ENCODE results near the gene ABHD10.

ABHD10 gene

DNA sequence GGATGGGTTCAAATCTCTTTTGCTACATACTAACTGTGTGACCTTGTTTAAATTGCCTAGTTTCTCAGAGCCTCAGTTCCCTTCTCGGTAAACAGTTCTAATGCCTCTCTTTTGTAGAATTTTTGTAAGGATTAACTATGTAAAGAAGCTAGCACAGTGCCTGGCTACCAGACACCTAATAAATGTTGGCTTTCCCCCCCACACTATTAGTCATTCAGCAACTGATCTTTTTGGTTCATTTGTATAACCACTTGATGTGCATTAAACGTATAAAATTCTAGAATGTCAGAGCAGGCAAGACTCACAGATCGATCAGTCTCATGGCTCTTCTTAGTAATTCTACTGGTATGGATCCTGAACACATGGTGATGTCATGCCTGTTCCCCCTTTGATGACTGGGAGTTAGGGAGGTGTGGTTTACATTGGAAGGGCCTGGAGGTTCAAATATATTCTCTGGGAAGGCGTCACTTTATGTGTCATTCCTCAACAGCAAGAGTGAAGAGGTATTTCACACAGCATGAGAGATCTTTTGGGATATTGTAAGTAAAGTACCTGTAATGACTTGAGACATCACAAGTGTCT lies 26.4 kb downstream of the ABHD10 start:
- Histone ChIP-seq H3K4me3 (ENCODE audit: low read depth in 1 of 2, low read length in 1 of 2) (no peak overlapping the region), H3K27ac (no peak overlapping the region), H3K9me3 (no peaks in the 10 kb centered on the region), H3K36me3 (no peaks in the 10 kb centered on the region), H3K27me3 (peaks cover 17% of the 10 kb centered on the region), H3K4me1 (ENCODE audit: control insufficient read depth in 1 of 2, insufficient read depth in 1 of 2, low read depth in 1 of 2, low read length in 1 of 2) (no peaks in the 10 kb centered on the region)
- TF ChIP-seq, protein P1, sequence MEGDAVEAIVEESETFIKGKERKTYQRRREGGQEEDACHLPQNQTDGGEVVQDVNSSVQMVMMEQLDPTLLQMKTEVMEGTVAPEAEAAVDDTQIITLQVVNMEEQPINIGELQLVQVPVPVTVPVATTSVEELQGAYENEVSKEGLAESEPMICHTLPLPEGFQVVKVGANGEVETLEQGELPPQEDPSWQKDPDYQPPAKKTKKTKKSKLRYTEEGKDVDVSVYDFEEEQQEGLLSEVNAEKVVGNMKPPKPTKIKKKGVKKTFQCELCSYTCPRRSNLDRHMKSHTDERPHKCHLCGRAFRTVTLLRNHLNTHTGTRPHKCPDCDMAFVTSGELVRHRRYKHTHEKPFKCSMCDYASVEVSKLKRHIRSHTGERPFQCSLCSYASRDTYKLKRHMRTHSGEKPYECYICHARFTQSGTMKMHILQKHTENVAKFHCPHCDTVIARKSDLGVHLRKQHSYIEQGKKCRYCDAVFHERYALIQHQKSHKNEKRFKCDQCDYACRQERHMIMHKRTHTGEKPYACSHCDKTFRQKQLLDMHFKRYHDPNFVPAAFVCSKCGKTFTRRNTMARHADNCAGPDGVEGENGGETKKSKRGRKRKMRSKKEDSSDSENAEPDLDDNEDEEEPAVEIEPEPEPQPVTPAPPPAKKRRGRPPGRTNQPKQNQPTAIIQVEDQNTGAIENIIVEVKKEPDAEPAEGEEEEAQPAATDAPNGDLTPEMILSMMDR (IDR thresholded peaks at IDR 0.05) = no peak

DNA sequence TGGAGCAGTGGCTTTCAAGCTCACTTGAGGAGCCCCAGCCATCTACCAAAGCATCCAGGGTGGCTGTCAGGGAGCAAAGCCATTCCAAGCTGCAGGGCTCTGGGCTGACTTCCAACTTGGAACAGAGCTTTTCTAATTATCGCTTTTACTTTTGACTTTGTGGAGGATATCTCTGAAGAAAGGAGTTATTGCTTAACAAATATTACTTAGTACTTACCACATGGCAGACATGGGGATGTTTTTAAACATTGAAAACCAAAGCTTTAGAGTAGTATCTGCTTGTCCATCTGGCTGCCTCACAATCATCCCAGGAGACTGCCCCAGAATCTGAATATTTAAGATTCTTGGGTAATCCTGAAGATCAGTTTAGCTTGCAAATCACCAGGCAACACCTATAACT lies 28.8 kb downstream of the ABHD10 start:
- Histone ChIP-seq H3K4me3 (ENCODE audit: low read depth in 1 of 2, low read length in 1 of 2) (no peak overlapping the region), H3K4me1 (ENCODE audit: control insufficient read depth in 1 of 2, insufficient read depth in 1 of 2, low read depth in 1 of 2, low read length in 1 of 2) (no peaks in the 10 kb centered on the region), H3K36me3 (no peaks in the 10 kb centered on the region), H3K9me3 (no peaks in the 10 kb centered on the region), H3K27ac (no peak overlapping the region), H3K27me3 (no peaks in the 10 kb centered on the region)
- TF ChIP-seq, protein P1 (IDR thresholded peaks at IDR 0.05) = no peak

DNA sequence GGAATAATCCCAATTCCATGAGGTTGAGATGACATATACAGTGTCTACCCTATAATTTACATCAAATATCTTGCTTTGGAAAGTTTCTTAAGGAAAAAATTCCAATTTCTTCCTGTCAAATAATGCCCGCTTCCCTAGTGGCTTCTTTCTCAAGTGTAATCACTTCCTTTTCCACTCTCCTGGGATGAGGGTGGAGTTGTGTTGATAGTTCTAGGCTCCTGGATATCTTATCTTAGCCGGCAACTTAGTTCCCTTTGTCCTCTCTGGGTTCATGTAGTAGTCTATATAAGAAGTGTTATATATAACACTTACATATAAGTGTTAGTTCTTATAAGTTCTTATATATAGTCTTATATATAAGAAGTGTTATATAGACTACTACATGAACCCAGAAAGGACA lies 30.8 kb downstream of the ABHD10 start:
- no peak overlapping the region for H3K27ac ChIP-seq
- H3K27me3 ChIP-seq = no peaks in the 10 kb centered on the region
- H3K4me1 ChIP-seq (ENCODE audit: control insufficient read depth in 1 of 2, insufficient read depth in 1 of 2, low read depth in 1 of 2, low read length in 1 of 2) = peaks cover 0 to 3% of the 10 kb centered on the region in 2 experiments
- H3K36me3 ChIP-seq = no peaks in the 10 kb centered on the region
- TF ChIP-seq, protein P1 (IDR thresholded peaks at IDR 0.05) = no peak
- no peak overlapping the region for H3K4me3 ChIP-seq (ENCODE audit: low read depth in 1 of 2, low read length in 1 of 2)
- no peaks in the 10 kb centered on the region for H3K9me3 ChIP-seq

GRCh38 chr3:112010636-112011035 lies 31.8 kb downstream of the ABHD10 start:
- peaks cover 0 to 3% of the 10 kb centered on the region in 2 experiments for H3K4me1 ChIP-seq (ENCODE audit: control insufficient read depth in 1 of 2, insufficient read depth in 1 of 2, low read depth in 1 of 2, low read length in 1 of 2)
- no peaks in the 10 kb centered on the region for H3K36me3 ChIP-seq
- TF ChIP-seq, protein P1 (IDR thresholded peaks at IDR 0.05) = no peak
- H3K27me3 ChIP-seq = no peaks in the 10 kb centered on the region
- no peaks in the 10 kb centered on the region for H3K9me3 ChIP-seq
- no peak overlapping the region for H3K4me3 ChIP-seq (ENCODE audit: low read depth in 1 of 2, low read length in 1 of 2)
- no peak overlapping the region for H3K27ac ChIP-seq

DNA sequence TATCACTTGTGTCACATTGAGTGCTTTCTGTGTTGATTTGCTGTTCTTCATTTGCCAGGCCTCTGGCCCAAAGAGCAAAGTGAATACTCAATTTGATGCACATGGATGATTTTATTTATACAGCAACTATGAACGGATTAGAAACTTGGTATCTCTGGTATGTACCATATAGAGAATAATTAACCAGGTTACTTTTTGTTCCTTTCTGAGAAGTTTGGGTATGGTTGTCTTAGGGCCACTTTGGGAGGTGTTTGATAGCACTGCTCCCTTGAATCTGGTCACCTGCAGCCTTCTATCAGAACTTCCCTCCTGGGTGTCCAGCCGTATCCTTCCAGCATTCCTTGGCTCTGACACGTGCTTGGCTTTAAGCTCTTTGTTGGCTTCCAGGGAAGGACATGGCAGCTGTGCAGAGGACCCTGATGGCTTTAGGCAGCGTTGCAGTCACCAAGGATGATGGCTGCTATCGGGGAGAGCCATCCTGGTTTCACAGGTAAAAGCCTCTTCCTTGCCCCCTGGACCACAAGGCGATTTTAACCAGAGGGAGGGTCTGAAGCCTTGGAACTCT lies 32.6 kb downstream of the ABHD10 start:
- no peak overlapping the region for H3K4me3 ChIP-seq (ENCODE audit: low read depth in 1 of 2, low read length in 1 of 2)
- TF ChIP-seq, protein P1 (IDR thresholded peaks at IDR 0.05) = no peak
- no peaks in the 10 kb centered on the region for H3K9me3 ChIP-seq
- H3K4me1 ChIP-seq (ENCODE audit: control insufficient read depth in 1 of 2, insufficient read depth in 1 of 2, low read depth in 1 of 2, low read length in 1 of 2) = peaks cover 0 to 3% of the 10 kb centered on the region in 2 experiments
- H3K27me3 ChIP-seq = no peaks in the 10 kb centered on the region
- H3K27ac ChIP-seq = no peak overlapping the region
- H3K36me3 ChIP-seq = no peaks in the 10 kb centered on the region
